Body of pancreas (tissue), 4 donors: ENCODE data around the gene STARD9. TPM values are rescaled to one million over a fixed set of nuclear protein-coding genes. Genes with fewer than 3 reads are reported as not detected.
A peak's percentile ranks its signal among the peaks of the same experiment; 100 is the strongest.

ENCODE experiments used
- ATAC-seq: fragments of 150-250 bp; one replicate; pipeline ENCODE4 v1.9.1; 2016
- DNase-seq, 4 donors: peaks; one replicate each; pipeline ENCODE4 v3.0.0-alpha.2; 2019
- H3K27ac ChIP-seq, 4 donors: fragments of 200-600 bp; sonication (generic); 1 replicate in 3 of 4; 2 replicates in 1 of 4; pipeline versions ENCODE4 v1.5.1 to v1.6.1; 2016 to 2019; ENCODE audit warnings: mild to moderate bottlenecking in 1 of 4, mixed read lengths in 1 of 4, moderate library complexity in 1 of 4
- H3K27me3 ChIP-seq, 2 donors: fragments of 200-600 bp; sonication (generic); one replicate each; pipeline ENCODE4 v1.6.0; 2016; ENCODE audit warnings: mild to moderate bottlenecking in 1 of 2
- H3K36me3 ChIP-seq, 2 donors: fragments of 200-600 bp; sonication (generic); replicated peaks in 1 of 2; 2 replicates each; pipeline ENCODE4 v1.5.1; 2016; ENCODE audit warnings: low read depth in 2 of 2; ENCODE audit not compliant: insufficient read depth in 1 of 2
- H3K4me1 ChIP-seq: fragments of 200-600 bp; sonication (generic); one replicate; pipeline ENCODE4 v1.6.0; 2016
- H3K4me3 ChIP-seq, 2 donors: fragments of 200-600 bp; sonication (generic); 1 replicate in 1 of 2; 2 replicates in 1 of 2; pipeline ENCODE4 v1.5.1; 2016 to 2019
- H3K9me3 ChIP-seq, 3 donors: fragments of 200-600 bp; sonication (generic); 1 replicate in 2 of 3; 2 replicates in 1 of 3; pipeline ENCODE4 v1.5.1; 2016
- POLR2A ChIP-seq, 3 donors: fragments of 450-650 bp; IDR thresholded peaks; one replicate each; pipeline ENCODE4 v1.6.1; 2016; ENCODE audit warnings: antibody characterized with exemption in 3 of 3, mild to moderate bottlenecking in 2 of 3
- WGBS, 2 donors: methylation state at CpG; one replicate each; pipeline ENCODE4 v1.1.5; 2017; 5-methylcytosine and 5-hydroxymethylcytosine counted together
- intact Hi-C: fragments of 100-400 bp; cut with DNase I; formaldehyde crosslinking; loops from one replicate; pipeline ENCODE4 v1.15.1; 2023
- total RNA-seq, 2 donors: library from RNA; depleted of rRNA; stranded (reverse); fragments of >200 nt; gene quantifications; one replicate each; pipeline ENCODE4 v1.1.0, GENCODE V29; 2016
- TF ChIP-seq, protein P1 (sequence below), 7 experiments: fragments of 450-650 bp in 4 of 7; fragments of 200-600 bp in 3 of 7; sonication (generic) in 3 of 7; IDR thresholded peaks; one replicate each; pipeline ENCODE4 v1.5.1; 2016 to 2019; ENCODE audit warnings: antibody characterized with exemption in 7 of 7

The STARD9 gene
- total RNA-seq, 2 donors from 2014 or later: 1.3 to 4.7 TPM

DNA sequence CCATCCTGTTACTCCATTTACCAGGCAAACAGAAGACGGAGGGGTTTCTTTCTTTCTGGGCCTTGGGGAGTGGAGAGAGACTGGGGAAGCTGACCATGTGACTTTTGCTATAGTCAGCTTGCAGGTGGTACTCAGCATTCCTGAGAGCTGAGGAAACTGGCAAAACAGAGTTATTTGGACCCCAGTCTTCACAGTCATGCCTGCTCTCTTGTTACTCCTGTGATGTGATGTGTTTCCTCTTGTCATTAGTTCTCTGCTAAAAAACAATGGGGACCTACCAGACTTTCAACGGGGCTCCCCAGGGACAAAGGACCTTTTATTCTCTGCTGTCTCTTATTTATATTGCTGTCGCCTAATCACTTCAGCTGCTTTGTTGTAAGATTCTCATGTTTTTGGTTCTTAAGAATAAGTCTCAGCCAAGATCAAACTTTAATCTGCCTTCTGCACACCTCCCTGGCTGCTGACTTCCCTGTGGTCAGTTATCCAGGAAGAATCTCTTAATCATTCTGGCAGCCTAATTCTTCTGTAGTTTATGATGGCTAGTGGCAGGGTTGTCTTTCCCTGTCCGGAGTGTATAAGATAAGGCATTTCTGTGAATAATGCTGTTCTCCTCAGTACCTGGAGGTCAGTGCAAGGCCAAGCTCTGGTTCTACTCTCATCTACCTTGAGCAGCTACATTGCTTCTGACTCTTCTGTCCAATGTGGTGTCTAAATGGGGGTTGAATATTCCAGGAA is 8.8 kb downstream of the STARD9 start:
- no peak overlapping the region for H3K4me3 ChIP-seq
- ATAC-seq (no peak), DNase-seq (no peak)
- H3K9me3 ChIP-seq: no peaks in the 10 kb centered on the region
- H3K4me1 ChIP-seq: peaks cover 6% of the 10 kb centered on the region
- intact Hi-C loops: loop anchor here (10.0 kb wide), 1 partner anchor 331 kb away; no protein-coding TSS in a partner anchor
- no peak for TF ChIP-seq POLR2A (IDR thresholded peaks at IDR 0.05)
- TF ChIP-seq, protein P1, sequence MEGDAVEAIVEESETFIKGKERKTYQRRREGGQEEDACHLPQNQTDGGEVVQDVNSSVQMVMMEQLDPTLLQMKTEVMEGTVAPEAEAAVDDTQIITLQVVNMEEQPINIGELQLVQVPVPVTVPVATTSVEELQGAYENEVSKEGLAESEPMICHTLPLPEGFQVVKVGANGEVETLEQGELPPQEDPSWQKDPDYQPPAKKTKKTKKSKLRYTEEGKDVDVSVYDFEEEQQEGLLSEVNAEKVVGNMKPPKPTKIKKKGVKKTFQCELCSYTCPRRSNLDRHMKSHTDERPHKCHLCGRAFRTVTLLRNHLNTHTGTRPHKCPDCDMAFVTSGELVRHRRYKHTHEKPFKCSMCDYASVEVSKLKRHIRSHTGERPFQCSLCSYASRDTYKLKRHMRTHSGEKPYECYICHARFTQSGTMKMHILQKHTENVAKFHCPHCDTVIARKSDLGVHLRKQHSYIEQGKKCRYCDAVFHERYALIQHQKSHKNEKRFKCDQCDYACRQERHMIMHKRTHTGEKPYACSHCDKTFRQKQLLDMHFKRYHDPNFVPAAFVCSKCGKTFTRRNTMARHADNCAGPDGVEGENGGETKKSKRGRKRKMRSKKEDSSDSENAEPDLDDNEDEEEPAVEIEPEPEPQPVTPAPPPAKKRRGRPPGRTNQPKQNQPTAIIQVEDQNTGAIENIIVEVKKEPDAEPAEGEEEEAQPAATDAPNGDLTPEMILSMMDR (IDR thresholded peaks at IDR 0.05): no peak
- no peaks in the 10 kb centered on the region for H3K27me3 ChIP-seq
- WGBS, 2 donors: 29 to 30% methylated on average over 4 of the region's 4 CpGs
- no peaks in the 10 kb centered on the region for H3K36me3 ChIP-seq
- H3K27ac ChIP-seq: no peak overlapping the region

DNA sequence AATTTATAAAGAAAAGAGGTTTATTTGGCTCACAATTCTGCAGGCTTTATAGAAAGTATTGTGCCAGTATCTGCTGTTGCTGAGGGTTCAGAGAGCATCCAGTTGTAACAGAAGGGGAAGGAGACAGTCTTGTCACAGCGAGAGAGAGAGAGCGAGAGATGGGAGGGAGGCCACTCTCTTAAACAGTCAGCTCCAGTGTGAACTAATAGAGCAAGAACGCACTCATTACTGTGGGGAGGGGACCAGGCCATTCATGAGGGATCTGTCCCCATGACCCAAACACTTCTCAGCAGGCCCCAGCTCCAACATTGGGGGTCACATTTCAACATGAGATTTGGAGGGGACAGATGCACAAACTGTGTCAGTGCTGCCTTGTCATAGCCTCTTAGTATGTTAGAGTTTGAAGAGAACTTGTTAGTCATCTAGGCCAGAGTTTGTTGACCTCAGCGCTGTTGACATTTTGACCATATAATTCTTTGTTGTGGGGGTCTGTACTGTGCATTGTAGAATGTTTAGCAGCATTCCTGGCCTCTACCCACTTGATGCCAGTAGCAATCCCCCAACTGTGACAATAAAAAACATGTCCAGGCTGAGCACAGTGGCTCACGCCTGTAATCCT is 15.3 kb downstream of the STARD9 start:
- Histone ChIP-seq H3K27me3 (no peaks in the 10 kb centered on the region), H3K27ac (no peak overlapping the region), H3K4me1 (no peaks in the 10 kb centered on the region), H3K4me3 (no peak overlapping the region), H3K36me3 (no peaks in the 10 kb centered on the region), H3K9me3 (no peaks in the 10 kb centered on the region)
- ATAC-seq (no peak), DNase-seq (no peak)
- WGBS, 2 donors: 91 to 94% methylated on average over 5 of the region's 5 CpGs
- TF ChIP-seq, protein P1 (IDR thresholded peaks at IDR 0.05): no peak
- TF ChIP-seq POLR2A (IDR thresholded peaks at IDR 0.05): no peak
- intact Hi-C loops: no loop called here

DNA sequence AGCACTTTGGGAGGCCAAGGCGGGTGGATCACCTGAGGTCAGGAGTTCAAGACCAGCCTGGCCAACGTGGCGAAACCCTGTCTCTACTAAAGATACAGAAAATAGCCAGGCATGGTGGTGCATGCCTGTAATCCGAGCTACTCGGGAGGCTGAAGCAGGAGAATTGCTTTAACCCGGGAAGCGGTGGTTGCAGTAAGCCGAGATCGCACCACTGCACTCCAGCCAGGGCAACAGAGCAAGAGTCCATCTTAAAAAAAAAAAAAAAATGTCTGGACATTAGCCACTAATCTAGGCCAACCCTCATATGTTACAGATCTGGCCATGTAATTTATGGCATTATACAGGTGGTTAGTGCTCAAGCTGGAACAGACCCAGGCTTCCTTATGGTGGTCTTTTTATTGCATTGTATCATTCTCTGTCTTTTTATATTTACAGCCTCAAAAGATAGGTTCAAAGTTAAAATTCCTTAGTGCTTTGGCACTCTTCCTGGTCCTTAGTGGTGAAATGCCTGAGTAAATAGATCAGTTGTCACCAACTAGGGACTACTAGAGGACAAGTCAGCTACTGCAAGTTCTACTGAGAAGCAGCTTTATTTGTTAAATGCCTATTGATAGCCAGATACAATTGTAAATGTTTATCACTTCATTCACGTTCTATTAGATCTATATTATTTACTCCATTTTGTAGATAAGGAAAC is 16.0 kb downstream of the STARD9 start:
- H3K9me3 ChIP-seq: no peaks in the 10 kb centered on the region
- no peaks in the 10 kb centered on the region for H3K36me3 ChIP-seq
- ATAC-seq: peak; percentile 74
- no peak for TF ChIP-seq POLR2A (IDR thresholded peaks at IDR 0.05)
- TF ChIP-seq, protein P1 (IDR thresholded peaks at IDR 0.05): peak in 6 of 7 experiments; percentile 24 to 54 (median 46)
- H3K4me1 ChIP-seq: no peaks in the 10 kb centered on the region
- intact Hi-C loops: no loop called here
- no peak overlapping the region for H3K4me3 ChIP-seq
- WGBS, 2 donors: 76 to 83% methylated on average over 10 of the region's 10 CpGs
- no peak overlapping the region for H3K27ac ChIP-seq
- DNase-seq: peak in 1 of 4 donors; percentile 18
- no peaks in the 10 kb centered on the region for H3K27me3 ChIP-seq

DNA sequence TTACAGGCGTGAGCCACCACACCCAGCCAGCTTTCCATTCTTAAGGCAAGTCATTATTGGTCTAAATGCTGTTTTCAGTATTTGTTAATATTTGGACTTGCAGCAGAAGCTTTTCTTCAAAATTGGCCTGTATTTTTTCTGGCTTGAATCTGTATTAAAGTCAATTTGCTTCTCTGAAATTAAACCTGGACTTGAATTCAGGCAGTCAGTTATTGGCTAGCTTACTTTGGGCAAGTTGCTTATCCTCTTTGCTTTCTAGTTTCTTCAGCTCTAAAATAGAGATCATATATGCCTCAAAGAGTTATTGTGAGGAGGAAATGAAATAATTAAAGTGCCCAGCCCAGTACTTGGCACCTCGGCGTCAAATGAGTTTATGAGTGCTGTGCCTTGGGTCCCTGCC is 17.3 kb downstream of the STARD9 start:
- ATAC-seq (no peak), DNase-seq (no peak)
- Histone ChIP-seq H3K4me1 (no peaks in the 10 kb centered on the region), H3K36me3 (no peaks in the 10 kb centered on the region), H3K27me3 (no peaks in the 10 kb centered on the region), H3K9me3 (no peaks in the 10 kb centered on the region), H3K4me3 (no peak overlapping the region), H3K27ac (no peak overlapping the region)
- intact Hi-C loops: no loop called here
- WGBS, 2 donors: 74 to 95% methylated on average over 3 of the region's 3 CpGs
- no peak for TF ChIP-seq POLR2A (IDR thresholded peaks at IDR 0.05)
- TF ChIP-seq, protein P1 (IDR thresholded peaks at IDR 0.05): no peak
